Measurements from ENCODE around the gene REC114. TPM values are rescaled to one million over a fixed set of nuclear protein-coding genes. Genes with fewer than 3 reads are reported as not detected.

The REC114 gene
- total and polyA plus RNA-seq, 9 of the 15 experiments (the other 6 are each of a cell fraction or from before 2014, with no cell fraction given) = 0.07 to 0.24 TPM; not detected in 7

DNA sequence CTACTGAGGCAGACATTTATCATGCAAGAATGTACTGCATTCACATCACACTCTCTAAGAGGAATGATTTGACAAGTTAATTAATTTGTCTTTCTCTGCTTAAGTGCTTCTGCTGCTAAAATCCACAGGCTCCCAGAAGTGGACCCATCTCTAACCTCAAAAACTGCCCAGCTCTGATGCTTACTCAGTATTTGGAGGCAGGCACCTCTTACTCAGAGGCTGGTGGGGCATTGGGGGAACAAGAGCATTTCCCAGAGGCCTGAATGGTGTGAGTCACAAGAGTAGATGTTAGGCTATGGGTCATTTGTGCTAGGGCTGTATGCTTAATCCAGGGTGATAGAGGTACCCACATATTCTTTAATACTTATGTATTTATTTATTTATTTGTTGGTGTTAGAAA, 39.8 kb upstream of the REC114 start (continued):
- TF ChIP-seq, protein P1, sequence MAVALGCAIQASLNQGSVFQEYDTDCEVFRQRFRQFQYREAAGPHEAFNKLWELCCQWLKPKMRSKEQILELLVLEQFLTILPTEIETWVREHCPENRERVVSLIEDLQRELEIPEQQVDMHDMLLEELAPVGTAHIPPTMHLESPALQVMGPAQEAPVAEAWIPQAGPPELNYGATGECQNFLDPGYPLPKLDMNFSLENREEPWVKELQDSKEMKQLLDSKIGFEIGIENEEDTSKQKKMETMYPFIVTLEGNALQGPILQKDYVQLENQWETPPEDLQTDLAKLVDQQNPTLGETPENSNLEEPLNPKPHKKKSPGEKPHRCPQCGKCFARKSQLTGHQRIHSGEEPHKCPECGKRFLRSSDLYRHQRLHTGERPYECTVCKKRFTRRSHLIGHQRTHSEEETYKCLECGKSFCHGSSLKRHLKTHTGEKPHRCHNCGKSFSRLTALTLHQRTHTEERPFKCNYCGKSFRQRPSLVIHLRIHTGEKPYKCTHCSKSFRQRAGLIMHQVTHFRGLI (CRISPR knock-in tag; IDR thresholded peaks at IDR 0.05) = no peak
- TF ChIP-seq HDAC6 (IDR thresholded peaks at IDR 0.05; ENCODE audit: low read depth, low read length) (no peak), GABPB1 (CRISPR knock-in tag; IDR thresholded peaks at IDR 0.05) (no peak), STAG1 (CRISPR knock-in tag; IDR thresholded peaks at IDR 0.05; ENCODE audit: borderline replicate concordance) (no peak), SRSF3 (IDR thresholded peaks at IDR 0.05; ENCODE audit: insufficient read depth, low read length) (no peak), COPS2 (conservative IDR thresholded peaks at IDR 0.05) (no peak), RBBP5 (IDR thresholded peaks at IDR 0.05; ENCODE audit: borderline replicate concordance, insufficient read depth, low read length, poor library complexity, severe bottlenecking) (no peak), ZZZ3 (IDR thresholded peaks at IDR 0.05) (no peak)

- Histone ChIP-seq H3K36me3 (ENCODE audit: control insufficient read depth, insufficient read depth, low read length) (no peaks in the 10 kb centered on the region), H4K20me1 (replicated peaks; ENCODE audit: control insufficient read depth, insufficient read depth, low read length) (no peaks in the 10 kb centered on the region), H2AFZ (ENCODE audit: low read depth, low read length) (no peak overlapping the region), H3K9me1 (ENCODE audit: control insufficient read depth, insufficient read depth, low read length) (no peaks in the 10 kb centered on the region), H3K4me2 (ENCODE audit: insufficient read depth, low read length) (no peak overlapping the region), H3K27me3 (ENCODE audit: control insufficient read depth in 2 of 2, insufficient read depth in 2 of 2, low read length in 2 of 2) (peaks cover 2 to 4% of the 10 kb centered on the region in 2 experiments; a peak in 2 of 5 replicates), H3K79me2 (ENCODE audit: control insufficient read depth, insufficient read depth, low read length) (no peaks in the 10 kb centered on the region), H3K9ac (ENCODE audit: insufficient read depth in 1 of 2, low read depth in 2 of 2, low read length in 2 of 2) (no peak overlapping the region), H3K4me1 (replicated peaks in 1 of 2; ENCODE audit: control insufficient read depth in 2 of 2, insufficient read depth in 2 of 2, low read length in 2 of 2) (no peaks in the 10 kb centered on the region), H3K27ac (ENCODE audit: extremely low read depth, low read depth, low read length) (no peak overlapping the region), H3K9me3 (replicated peaks; ENCODE audit: control insufficient read depth, insufficient read depth, low read depth, low read length) (no peaks in the 10 kb centered on the region), H3K4me3 (no peak overlapping the region)
- no TSS peak for BruUV-seq (replicated peaks)
- FAIRE-seq = no peak
- POLR2A ChIA-PET = no interaction called here
- TF ChIP-seq ZNF212 (CRISPR knock-in tag; IDR thresholded peaks at IDR 0.05) (no peak), SMARCB1 (IDR thresholded peaks at IDR 0.05; ENCODE audit: insufficient read length, low read depth) (no peak), PTRF (tag; IDR thresholded peaks at IDR 0.05) (no peak), NCOR1 (IDR thresholded peaks at IDR 0.05) (no peak), CREBBP (IDR thresholded peaks at IDR 0.05; ENCODE audit: low read depth, low read length) (no peak), ASH1L (IDR thresholded peaks at IDR 0.05; ENCODE audit: borderline replicate concordance, low read depth, partially characterized antibody) (no peak)
- in situ Hi-C loops (cut with MboI) = no loop called here
- no peak for DNase-seq (ENCODE audit: extremely low read depth in 1 of 4, low spot score in 3 of 4)
- ATAC-seq = no peak
- intact Hi-C loops (cut with micrococcal nuclease) = no loop called here
- CTCF ChIA-PET (ENCODE audit: low intra/inter-chr PET ratio) = no interaction called here
- 0% methylated on average over 3 of the region's 3 CpGs for WGBS (ENCODE audit: insufficient coverage, low coverage, missing lambda C conversion rate)
Observed at GRCh38 chr15:73414876-73415275, 28.1 kb upstream of the REC114 start.

Data from K562 (cell line).